Measurements from ENCODE around the gene MMP25.

Gene MMP25

DNA sequence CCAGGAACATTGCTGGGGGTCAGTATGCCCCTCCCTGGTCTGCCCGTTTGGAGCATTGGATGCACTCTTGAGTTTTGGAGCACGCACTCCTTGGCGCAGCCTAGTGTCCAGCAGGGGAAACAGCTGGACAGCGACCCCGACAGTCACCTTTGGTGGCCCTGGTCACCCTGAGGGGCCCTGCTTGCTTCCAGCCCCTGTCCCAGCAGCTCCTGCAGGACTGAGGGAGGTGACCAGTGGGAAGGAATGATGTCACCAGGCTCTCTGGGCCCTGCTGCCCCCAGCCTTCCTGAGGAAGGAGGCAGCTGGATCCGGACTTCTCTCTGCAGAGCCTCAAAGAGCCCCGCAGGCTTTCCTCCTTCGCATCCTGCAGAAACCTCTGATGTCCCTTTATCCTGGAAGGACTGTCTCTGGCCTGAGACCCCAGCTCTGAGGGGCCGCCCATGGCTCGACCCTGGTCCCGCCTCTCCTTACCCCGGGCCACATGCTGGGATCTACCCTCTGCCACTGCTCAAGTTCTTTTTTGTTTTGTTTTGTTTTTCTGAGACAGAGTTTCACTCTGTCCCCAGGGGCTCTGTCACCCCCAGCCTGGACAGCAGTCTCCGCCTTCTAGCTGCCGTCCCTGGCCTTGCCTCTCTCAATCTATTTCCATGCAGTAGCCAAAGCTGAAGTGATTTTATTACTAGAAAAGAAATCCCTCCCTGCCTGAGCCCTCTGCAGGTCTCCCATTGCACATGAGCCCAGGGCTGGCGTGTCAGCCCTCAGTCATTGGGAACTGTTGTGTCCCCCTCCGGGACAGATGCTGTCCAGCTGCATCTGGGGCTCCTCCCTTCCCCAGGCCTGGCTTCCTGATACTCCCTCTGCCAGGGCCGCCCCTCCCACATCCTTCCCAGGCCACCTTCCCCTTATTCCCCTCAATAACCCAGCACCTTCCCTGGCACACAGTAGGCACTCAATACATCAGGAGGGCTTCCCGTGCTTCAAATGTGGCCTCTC lies 41.2 kb downstream of the MMP25 start:
- H3K27me3 ChIP-seq (ENCODE audit: insufficient read depth, low read length, poor library complexity, severe bottlenecking): no peaks in the 10 kb centered on the region

DNA sequence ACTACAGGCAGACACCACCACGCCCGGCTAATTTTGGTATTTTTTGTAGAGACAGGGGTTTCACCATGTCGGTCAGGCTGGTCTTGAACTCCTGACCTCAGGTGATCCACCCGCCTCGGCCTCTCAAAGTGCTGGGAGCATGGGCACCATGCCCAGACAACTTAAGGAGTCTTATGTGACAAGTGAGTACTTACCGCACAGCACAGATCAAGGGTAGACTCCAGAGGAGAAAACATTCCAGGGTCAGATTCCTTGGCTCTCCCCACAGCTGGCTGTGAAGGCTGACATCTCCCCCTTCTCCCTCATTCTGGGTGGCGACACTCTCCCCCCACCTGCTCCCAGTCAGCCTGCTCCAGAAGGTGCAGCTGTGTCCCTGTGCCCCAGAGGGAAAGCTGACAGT lies 42.1 kb downstream of the MMP25 start:
- Histone ChIP-seq H3F3A (ENCODE audit: low read depth) (no peaks in the 10 kb centered on the region), H3K36me3 (ENCODE audit: insufficient read depth, low read length) (no peaks in the 10 kb centered on the region), H3K9me3 (ENCODE audit: insufficient read depth, low read depth, low read length) (no peaks in the 10 kb centered on the region), H3K4me1 (ENCODE audit: insufficient read depth, low read length, poor library complexity, severe bottlenecking) (peaks cover 15% of the 10 kb centered on the region), H3K9me2 (replicated peaks; ENCODE audit: low read depth, low read length) (no peaks in the 10 kb centered on the region), H4K20me1 (ENCODE audit: insufficient read depth, low read length, poor library complexity, severe bottlenecking) (no peaks in the 10 kb centered on the region), H3K9ac (ENCODE audit: low read depth, low read length, poor library complexity, severe bottlenecking) (no peak overlapping the region), H2AFZ (ENCODE audit: low read length) (no peak overlapping the region), H3K4me3 (ENCODE audit: low read length, poor library complexity, severe bottlenecking) (no peak overlapping the region), H3K27me3 (ENCODE audit: insufficient read depth, low read length, poor library complexity, severe bottlenecking) (no peaks in the 10 kb centered on the region), H3K79me2 (ENCODE audit: insufficient read depth, low read length) (no peaks in the 10 kb centered on the region), H3K4me2 (ENCODE audit: low read depth, low read length, poor library complexity, severe bottlenecking) (no peak overlapping the region)
- TF ChIP-seq EZH2phosphoT487 (IDR thresholded peaks at IDR 0.05; ENCODE audit: borderline replicate concordance): no peak
- TF ChIP-seq, protein P1, sequence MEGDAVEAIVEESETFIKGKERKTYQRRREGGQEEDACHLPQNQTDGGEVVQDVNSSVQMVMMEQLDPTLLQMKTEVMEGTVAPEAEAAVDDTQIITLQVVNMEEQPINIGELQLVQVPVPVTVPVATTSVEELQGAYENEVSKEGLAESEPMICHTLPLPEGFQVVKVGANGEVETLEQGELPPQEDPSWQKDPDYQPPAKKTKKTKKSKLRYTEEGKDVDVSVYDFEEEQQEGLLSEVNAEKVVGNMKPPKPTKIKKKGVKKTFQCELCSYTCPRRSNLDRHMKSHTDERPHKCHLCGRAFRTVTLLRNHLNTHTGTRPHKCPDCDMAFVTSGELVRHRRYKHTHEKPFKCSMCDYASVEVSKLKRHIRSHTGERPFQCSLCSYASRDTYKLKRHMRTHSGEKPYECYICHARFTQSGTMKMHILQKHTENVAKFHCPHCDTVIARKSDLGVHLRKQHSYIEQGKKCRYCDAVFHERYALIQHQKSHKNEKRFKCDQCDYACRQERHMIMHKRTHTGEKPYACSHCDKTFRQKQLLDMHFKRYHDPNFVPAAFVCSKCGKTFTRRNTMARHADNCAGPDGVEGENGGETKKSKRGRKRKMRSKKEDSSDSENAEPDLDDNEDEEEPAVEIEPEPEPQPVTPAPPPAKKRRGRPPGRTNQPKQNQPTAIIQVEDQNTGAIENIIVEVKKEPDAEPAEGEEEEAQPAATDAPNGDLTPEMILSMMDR (conservative IDR thresholded peaks at IDR 0.05; ENCODE audit: low read length): no peak

More for the DNA sequence above, 41.2 kb downstream of the MMP25 start:
- peak overlapping the region; percentile 46 for H3K9ac ChIP-seq (ENCODE audit: low read depth, low read length, poor library complexity, severe bottlenecking)
- no peaks in the 10 kb centered on the region for H3K9me2 ChIP-seq (replicated peaks; ENCODE audit: low read depth, low read length)
- no peaks in the 10 kb centered on the region for H3K79me2 ChIP-seq (ENCODE audit: insufficient read depth, low read length)
- H3K4me1 ChIP-seq (ENCODE audit: insufficient read depth, low read length, poor library complexity, severe bottlenecking): peaks cover 15% of the 10 kb centered on the region
- TF ChIP-seq EZH2phosphoT487 (IDR thresholded peaks at IDR 0.05; ENCODE audit: borderline replicate concordance): no peak
- TF ChIP-seq, protein P1 (conservative IDR thresholded peaks at IDR 0.05; ENCODE audit: low read length): peak; percentile 53
- no peaks in the 10 kb centered on the region for H4K20me1 ChIP-seq (ENCODE audit: insufficient read depth, low read length, poor library complexity, severe bottlenecking)
- no peak overlapping the region for H3K4me3 ChIP-seq (ENCODE audit: low read length, poor library complexity, severe bottlenecking)
- H3F3A ChIP-seq (ENCODE audit: low read depth): no peaks in the 10 kb centered on the region
- H3K36me3 ChIP-seq (ENCODE audit: insufficient read depth, low read length): no peaks in the 10 kb centered on the region
- no peaks in the 10 kb centered on the region for H3K9me3 ChIP-seq (ENCODE audit: insufficient read depth, low read depth, low read length)
- H3K4me2 ChIP-seq (ENCODE audit: low read depth, low read length, poor library complexity, severe bottlenecking): no peak overlapping the region
- 0 out of 2 replicates have a peak overlapping the region, but pooled peaks have one; percentile 27 for H2AFZ ChIP-seq (ENCODE audit: low read length)

DNA sequence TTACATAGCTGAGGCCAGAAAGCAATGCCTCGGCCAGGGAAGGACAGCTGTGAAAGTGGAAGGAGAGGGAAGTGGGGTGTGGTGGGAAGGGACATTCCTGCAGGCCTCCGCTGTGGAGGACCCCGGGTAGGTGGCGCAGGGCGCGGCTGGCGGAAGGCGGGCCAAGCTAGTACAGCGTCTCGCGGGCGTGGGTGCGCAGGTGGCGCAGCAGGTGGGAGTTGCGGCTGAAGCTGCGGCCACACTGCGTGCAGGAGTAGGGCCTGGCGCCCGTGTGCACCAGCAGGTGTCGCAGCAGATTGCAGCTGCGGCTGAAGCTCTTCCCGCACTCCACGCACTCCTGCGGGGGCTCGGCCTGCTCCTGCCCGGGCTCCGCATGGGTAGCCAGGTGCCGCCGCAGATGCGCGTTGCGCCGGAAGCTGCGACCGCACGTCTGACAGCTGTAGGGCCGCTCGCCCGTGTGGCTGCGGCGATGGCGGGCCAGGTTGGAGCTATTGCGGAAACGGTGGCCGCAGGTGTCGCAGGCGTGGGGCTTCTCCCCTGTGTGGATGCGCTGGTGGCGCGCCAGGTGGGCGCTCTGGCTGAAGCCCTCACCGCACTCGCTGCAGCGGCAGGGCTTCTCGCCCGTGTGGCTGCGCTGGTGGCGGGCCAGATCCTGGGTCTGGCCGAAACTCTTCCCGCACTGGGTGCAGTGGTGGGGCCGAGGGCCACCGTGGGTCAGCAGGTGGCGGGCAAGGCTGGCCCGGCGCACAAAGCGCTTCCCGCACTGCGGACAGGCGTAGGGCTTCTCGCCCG lies 42.8 kb downstream of the MMP25 start:
- no peaks in the 10 kb centered on the region for H4K20me1 ChIP-seq (ENCODE audit: insufficient read depth, low read length, poor library complexity, severe bottlenecking)
- peaks cover 15% of the 10 kb centered on the region for H3K4me1 ChIP-seq (ENCODE audit: insufficient read depth, low read length, poor library complexity, severe bottlenecking)
- no peaks in the 10 kb centered on the region for H3F3A ChIP-seq (ENCODE audit: low read depth)
- H3K27me3 ChIP-seq (ENCODE audit: insufficient read depth, low read length, poor library complexity, severe bottlenecking): no peaks in the 10 kb centered on the region
- no peak overlapping the region for H3K4me3 ChIP-seq (ENCODE audit: low read length, poor library complexity, severe bottlenecking)
- H2AFZ ChIP-seq (ENCODE audit: low read length): no peak overlapping the region
- H3K36me3 ChIP-seq (ENCODE audit: insufficient read depth, low read length): no peaks in the 10 kb centered on the region
- H3K9me2 ChIP-seq (replicated peaks; ENCODE audit: low read depth, low read length): no peaks in the 10 kb centered on the region
- H3K9ac ChIP-seq (ENCODE audit: low read depth, low read length, poor library complexity, severe bottlenecking): no peak overlapping the region
- no peak overlapping the region for H3K4me2 ChIP-seq (ENCODE audit: low read depth, low read length, poor library complexity, severe bottlenecking)
- no peaks in the 10 kb centered on the region for H3K9me3 ChIP-seq (ENCODE audit: insufficient read depth, low read depth, low read length)
- H3K79me2 ChIP-seq (ENCODE audit: insufficient read depth, low read length): no peaks in the 10 kb centered on the region
- TF ChIP-seq, protein P1 (conservative IDR thresholded peaks at IDR 0.05; ENCODE audit: low read length): no peak
- TF ChIP-seq EZH2phosphoT487 (IDR thresholded peaks at IDR 0.05; ENCODE audit: borderline replicate concordance): no peak
